NK-92 (cell line): ENCODE data around the gene NT5DC2.

Experiments used
- DNase-seq: peaks from one replicate; lab custom pipeline; 2025; ENCODE audit not compliant: unreplicated experiment; lab: John Stamatoyannopoulos, UW

Gene NT5DC2

GRCh38 chr3:52490035-52490938 lies 43.4 kb downstream of the NT5DC2 start:
- DNase-seq, result no peak

- no peak for DNase-seq
These were observed 44.2 kb downstream of the NT5DC2 start for GRCh38 chr3:52489453-52489852.

- no peak for DNase-seq
These were observed 44.9 kb downstream of the NT5DC2 start for GRCh38 chr3:52488746-52489145.

- no peak for DNase-seq
These were observed 45.6 kb downstream of the NT5DC2 start for GRCh38 chr3:52487788-52488691.

- DNase-seq, result no peak
These were observed 46.4 kb downstream of the NT5DC2 start for GRCh38 chr3:52487050-52487787.

- DNase-seq, result no peak
These were observed 48.8 kb downstream of the NT5DC2 start for GRCh38 chr3:52484680-52485461.

GRCh38 chr3:52483577-52484381 lies 49.9 kb downstream of the NT5DC2 start:
- DNase-seq, result no peak

- no peak for DNase-seq
These were observed 50.6 kb downstream of the NT5DC2 start for GRCh38 chr3:52483081-52483480.

- no peak for DNase-seq
These were observed 51.7 kb downstream of the NT5DC2 start for GRCh38 chr3:52481819-52482521.

GRCh38 chr3:52480768-52481715 lies 52.6 kb downstream of the NT5DC2 start:
- DNase-seq, result no peak

- DNase-seq, result no peak
These were observed 53.6 kb downstream of the NT5DC2 start for GRCh38 chr3:52479877-52480575.

- no peak for DNase-seq
These were observed 54.4 kb downstream of the NT5DC2 start for GRCh38 chr3:52479037-52479876.

GRCh38 chr3:52477796-52478095 lies 55.9 kb downstream of the NT5DC2 start:
- no peak for DNase-seq

GRCh38 chr3:52477076-52477795 lies 56.4 kb downstream of the NT5DC2 start:
- no peak for DNase-seq
